Erythroblast (primary cell): ENCODE data around the gene OTX2.

Experiments used
- GATA1 ChIP-seq: IDR thresholded peaks from 2 replicates; pipeline ENCODE4 v1.6.1; 2011; ENCODE audit warnings: low read depth, mild to moderate bottlenecking, control low read depth, low read length, moderate library complexity
- POLR2A ChIP-seq: IDR thresholded peaks from 2 replicates; pipeline ENCODE4 v1.6.1; 2011; ENCODE audit warnings: mild to moderate bottlenecking, low read length

DNA sequence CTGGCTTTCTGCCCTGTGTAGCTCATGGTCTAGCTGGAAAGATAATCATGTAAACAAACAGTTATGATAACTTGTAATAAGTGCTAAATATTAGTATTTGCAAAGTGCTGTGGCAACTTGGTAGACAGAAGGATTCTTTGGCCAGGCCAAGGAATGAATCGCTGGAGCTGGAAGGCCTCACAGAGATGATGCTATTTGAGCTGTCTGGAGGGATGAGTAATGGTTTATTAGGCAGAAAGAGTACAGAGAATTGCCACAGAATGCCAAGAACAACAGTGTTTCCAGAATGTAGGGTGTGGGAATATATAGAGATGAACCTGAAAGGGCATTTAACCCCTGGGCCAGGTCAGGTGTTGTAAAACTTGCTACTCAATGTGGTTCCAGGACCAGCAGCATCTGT is 27.6 kb downstream of the OTX2 start:
- TF ChIP-seq POLR2A (no peak), GATA1 (no peak)
